Measurements from ENCODE around the gene IP6K3.
A peak's percentile ranks its signal among the peaks of the same experiment; 100 is the strongest.

The IP6K3 gene

GRCh38 chr6:33686225-33686924 is 60.3 kb downstream of the IP6K3 start:
- no peak for DNase-seq

- no peak for DNase-seq
Observed at GRCh38 chr6:33685411-33686224, 61.1 kb downstream of the IP6K3 start.

- DNase-seq: no peak
Observed at GRCh38 chr6:33684983-33685382, 61.7 kb downstream of the IP6K3 start.

GRCh38 chr6:33684428-33684896 is 62.2 kb downstream of the IP6K3 start:
- no peak for DNase-seq

- no peak for DNase-seq
Observed at GRCh38 chr6:33683576-33684427, 62.9 kb downstream of the IP6K3 start.

GRCh38 chr6:33683051-33683571 is 63.6 kb downstream of the IP6K3 start:
- peak; percentile 41 to 44 for DNase-seq

GRCh38 chr6:33682341-33682740 is 64.4 kb downstream of the IP6K3 start:
- DNase-seq: no peak

- DNase-seq: no peak
Observed at GRCh38 chr6:33679761-33680160, 66.9 kb downstream of the IP6K3 start.

GRCh38 chr6:33678932-33679490 is 67.7 kb downstream of the IP6K3 start:
- DNase-seq: no peak

GRCh38 chr6:33678233-33678931 is 68.3 kb downstream of the IP6K3 start:
- DNase-seq: no peak

- no peak for DNase-seq
Observed at GRCh38 chr6:33677689-33678088, 69.0 kb downstream of the IP6K3 start.

GRCh38 chr6:33677143-33677660 is 69.5 kb downstream of the IP6K3 start:
- no peak for DNase-seq

- DNase-seq: no peak
Observed at GRCh38 chr6:33676416-33677142, 70.1 kb downstream of the IP6K3 start.

- DNase-seq: no peak
Observed at GRCh38 chr6:33675968-33676367, 70.7 kb downstream of the IP6K3 start.

GRCh38 chr6:33673851-33674250 is 72.9 kb downstream of the IP6K3 start:
- no peak for DNase-seq

GRCh38 chr6:33672808-33673207 is 73.9 kb downstream of the IP6K3 start:
- DNase-seq: no peak

- DNase-seq: no peak
Observed at GRCh38 chr6:33671744-33672072, 75.0 kb downstream of the IP6K3 start.

Measured in activated T-cell treated with anti-CD3 and anti-CD28 coated beads, Interleukin-2, amount 50 U/mL, for 48 hours (primary cell).